HG02678 (cell line): Measurements from ENCODE around the gene RPS8.
"Not testable (repeated sequence)": the region's sequence is repeated elsewhere in the genome, so short reads cannot be mapped to it uniquely, and the experiment has no call there.

Experiments
- ATAC-seq: cut with Tn5 transposase; IDR thresholded peaks from one replicate; pipeline ENCODE4 v1.9.1; 2021; ENCODE audit warnings: mild to moderate bottlenecking, moderate library complexity; ENCODE audit not compliant: unreplicated experiment

RPS8 gene

DNA sequence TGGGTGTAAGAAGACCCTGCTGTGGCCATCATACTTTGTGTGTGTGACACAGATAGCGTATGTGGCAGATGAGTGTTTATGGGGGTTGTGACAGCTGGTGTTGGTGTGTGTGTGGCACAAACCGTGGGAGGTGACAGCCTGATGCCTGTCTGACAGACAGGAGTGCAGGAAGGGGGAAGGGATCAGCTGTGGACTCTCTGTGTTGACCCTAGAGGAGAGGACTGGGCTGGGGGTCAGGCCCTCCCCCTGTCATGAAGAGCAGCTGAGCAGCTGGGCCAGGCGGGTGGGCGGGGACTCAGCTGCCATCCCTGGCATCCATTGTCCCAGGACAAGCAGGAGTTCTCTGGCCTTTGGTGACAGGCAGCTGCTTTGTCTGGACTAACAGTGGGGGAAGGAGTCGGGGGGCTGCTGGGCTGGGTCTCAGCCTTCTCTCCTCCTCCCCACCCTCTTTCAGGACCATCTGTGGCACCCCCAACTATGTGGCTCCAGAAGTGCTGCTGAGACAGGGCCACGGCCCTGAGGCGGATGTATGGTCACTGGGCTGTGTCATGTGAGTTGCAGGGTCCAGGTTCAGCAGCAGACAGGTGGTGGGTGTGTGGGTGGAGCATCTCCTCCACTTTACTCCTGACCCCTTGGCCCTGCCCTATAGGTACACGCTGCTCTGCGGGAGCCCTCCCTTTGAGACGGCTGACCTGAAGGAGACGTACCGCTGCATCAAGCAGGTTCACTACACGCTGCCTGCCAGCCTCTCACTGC, 27.1 kb downstream of the RPS8 start:
- ATAC-seq = no peak

DNA sequence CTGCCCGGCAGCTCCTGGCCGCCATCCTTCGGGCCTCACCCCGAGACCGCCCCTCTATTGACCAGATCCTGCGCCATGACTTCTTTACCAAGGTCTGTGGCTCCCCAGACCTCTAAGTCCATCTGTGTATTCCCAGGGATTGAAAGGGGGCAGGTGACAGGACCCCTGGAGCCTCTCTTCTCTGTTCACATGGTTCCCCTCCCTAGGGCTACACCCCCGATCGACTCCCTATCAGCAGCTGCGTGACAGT, 27.6 kb downstream of the RPS8 start:
- ATAC-seq = no peak

DNA sequence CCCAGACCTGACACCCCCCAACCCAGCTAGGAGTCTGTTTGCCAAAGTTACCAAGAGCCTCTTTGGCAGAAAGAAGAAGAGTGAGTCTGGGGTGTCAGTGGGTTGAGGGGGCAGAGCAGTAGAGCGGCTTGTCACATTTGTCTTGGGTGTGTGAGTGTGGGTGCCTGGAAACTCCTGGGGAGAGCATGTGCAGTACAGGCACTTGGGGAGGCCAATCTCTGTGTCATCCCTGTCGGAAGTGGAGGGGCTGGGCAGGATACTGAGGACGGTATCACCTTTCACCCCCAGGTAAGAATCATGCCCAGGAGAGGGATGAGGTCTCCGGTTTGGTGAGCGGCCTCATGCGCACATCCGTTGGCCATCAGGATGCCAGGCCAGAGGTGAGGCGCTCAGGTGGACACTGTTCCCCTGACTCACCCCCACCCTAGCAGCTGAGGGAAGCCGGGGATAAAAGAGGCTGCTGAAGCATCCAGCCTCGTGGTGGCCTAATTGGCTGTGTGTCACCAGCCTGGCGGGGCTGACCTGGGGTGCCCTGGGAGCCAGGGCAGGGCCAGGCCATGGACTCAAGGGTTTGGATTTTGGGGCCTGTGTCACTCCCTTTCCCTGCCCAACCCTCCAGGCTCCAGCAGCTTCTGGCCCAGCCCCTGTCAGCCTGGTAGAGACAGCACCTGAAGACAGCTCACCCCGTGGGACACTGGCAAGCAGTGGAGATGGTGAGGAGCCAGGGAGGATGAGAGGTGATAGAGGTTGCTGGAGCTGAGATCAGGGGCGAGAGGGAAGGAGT, 28.2 kb downstream of the RPS8 start:
- no peak for ATAC-seq

DNA sequence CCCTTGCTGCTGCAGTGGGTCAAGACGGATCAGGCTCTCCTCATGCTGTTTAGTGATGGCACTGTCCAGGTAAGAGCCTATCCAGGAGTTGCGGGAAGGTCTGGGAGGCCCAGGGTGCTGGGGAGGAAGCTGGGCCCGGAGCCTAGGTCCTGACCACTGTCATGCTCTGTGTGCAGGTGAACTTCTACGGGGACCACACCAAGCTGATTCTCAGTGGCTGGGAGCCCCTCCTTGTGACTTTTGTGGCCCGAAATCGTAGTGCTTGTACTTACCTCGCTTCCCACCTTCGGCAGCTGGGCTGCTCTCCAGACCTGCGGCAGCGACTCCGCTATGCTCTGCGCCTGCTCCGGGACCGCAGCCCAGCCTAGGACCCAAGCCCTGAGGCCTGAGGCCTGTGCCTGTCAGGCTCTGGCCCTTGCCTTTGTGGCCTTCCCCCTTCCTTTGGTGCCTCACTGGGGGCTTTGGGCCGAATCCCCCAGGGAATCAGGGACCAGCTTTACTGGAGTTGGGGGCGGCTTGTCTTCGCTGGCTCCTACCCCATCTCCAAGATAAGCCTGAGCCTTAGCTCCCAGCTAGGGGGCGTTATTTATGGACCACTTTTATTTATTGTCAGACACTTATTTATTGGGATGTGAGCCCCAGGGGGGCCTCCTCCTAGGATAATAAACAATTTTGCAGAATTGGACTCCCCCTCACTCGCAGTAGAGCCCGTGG, 30.1 kb downstream of the RPS8 start:
- ATAC-seq = no peak

DNA sequence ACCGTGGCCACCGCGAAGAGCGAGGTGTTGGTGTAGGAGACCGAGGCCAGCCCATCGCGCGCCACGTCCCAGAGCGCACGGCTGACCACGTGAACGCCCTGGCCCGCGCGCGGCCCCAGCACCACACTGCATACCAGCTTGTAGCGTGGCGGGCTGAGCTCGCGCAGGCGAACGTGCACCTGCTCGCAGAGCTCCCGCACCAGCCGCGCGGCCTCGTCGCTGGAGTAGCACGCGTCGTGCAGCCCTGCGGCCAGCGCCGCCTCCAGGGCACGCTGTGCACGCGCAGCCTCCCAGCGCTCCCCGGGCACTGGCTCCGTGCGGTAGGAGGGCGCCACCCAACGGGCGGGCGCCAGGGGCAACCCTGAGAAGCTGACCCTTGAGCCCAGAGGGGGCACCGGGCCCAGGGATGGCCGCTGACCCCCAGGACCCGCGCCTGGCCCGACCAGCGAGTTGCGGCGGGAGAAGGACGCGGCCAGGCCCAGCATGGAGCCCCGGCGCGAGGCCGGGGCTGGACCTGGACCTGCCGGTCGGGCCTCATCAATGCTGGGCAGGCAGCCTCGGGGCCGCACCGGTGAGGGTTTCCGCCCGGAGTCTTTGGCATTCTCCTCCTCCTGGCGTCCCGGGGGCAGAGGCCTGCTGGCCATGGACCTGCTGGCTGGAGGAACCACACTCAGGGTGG, 30.8 kb downstream of the RPS8 start:
- no peak for ATAC-seq

DNA sequence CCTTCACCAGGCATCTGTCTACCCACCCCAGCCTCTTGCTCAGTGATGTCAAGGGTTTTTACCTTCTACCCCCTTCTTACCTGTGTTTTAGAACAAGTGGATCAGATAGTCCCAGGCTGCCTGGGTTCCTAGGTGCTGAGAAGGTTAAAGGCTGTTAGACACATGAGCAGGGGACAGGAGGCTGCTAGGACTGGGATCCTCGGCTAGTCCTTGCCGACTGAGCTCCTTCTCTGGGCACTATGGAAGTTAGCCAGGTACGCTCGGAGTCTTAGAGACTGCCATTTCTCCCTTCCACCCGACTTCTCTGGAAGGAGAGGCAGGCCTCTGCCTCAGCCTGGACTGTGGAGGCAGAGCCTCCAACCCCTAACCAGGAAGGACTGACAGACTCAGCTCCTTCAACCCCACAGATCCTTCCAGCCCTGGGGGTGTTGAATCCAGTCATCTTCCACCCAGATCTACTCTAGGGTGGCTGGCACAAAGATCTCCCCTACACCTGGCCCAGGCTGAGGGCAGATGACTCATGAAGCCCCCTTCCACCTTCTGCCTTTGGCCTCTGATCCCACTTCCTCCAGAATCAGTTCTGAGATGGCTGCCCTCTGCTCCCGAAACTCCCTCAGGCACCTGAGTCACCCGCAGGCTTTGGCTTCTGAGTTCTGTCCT, 31.5 kb downstream of the RPS8 start, which contains the start of gene DYNLT4:
DYNLT4 (minus strand) TSS at position 648 of the 660 bp plus-strand sequence. CDS start 683 bp downstream, outside the sequence.
- no peak for ATAC-seq

DNA sequence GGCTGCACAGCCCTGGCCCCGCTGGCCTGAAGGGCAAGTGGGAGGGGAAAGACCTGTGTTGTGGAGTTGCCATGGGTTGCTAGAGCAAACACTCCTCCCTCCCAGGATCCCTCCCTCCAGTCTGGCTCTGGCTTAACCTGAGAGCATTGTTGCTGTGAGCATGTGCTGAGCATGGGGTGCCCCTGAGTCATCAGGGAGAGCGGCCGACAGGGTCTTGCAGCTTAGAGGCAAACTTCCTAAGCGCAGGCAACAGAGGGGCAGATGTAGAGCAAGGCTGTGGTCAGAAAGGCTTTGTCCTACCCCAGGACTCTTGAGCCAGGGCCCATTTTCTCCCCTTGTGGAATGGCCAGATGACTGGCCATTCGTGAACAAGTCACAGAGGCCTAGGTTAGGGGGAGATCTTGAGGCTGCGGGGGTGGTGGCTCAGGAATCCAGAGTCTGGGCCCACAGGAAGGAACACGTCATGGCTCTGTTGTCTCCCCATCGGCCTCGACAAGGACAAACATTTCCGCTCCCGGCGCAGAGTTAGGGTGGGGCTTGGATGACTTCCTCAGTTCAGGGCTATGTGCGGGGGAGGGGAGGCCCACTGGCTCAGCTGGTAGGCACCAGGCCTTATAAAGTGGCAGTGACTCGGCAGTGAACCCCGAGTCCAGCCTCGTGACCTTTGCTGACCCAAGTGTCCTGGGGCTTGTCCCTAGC, 32.2 kb downstream of the RPS8 start:
- ATAC-seq = peak; percentile 32

DNA sequence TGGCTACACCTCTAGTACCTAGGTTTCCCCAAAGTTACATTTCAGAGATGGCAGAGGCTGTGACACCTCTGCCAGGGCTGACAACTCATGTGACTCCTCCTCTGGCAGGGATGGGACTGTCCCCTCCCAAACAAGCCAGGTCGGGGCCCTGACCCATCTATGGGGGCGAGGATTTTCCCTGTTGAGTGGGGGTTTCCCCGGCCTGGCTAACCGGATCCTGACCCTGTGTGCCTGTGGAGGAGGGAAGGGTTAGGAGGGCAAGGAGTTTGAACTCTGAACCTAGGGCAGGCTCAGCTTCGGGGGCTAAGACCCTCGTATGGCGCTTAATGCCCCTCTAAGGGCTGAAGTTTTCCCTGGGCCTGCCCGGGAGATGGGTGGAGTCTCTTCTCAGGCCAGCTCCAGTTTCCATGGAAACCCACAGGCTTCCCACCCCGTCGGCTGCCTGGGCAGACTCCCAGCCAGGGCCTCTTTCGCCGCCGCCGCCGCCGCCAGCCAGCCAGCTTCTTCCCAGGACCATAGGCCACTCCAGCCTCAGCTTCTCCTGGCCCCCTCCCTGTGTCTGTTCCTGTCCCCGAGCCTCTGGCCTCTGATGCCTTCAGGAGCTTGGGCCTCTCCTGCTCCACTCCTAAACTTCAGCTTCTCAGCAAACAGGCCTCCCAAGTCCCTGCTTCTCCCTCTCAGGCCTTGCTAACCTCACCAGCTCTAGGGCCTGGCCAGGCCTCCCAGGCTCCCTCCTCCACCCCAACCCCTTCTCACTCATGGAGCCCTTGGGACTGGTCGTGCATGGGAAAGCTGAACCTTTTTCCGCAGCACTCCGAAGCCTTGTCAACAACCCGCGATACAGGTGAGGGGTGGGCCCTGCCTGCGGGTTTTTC, 33.0 kb downstream of the RPS8 start, which contains the start of gene BTBD19:
BTBD19 (plus strand) TSS at position 461 of the 875 bp plus-strand sequence; CDS start at position 759, 298 bp downstream.
- peak; percentile 34 for ATAC-seq

DNA sequence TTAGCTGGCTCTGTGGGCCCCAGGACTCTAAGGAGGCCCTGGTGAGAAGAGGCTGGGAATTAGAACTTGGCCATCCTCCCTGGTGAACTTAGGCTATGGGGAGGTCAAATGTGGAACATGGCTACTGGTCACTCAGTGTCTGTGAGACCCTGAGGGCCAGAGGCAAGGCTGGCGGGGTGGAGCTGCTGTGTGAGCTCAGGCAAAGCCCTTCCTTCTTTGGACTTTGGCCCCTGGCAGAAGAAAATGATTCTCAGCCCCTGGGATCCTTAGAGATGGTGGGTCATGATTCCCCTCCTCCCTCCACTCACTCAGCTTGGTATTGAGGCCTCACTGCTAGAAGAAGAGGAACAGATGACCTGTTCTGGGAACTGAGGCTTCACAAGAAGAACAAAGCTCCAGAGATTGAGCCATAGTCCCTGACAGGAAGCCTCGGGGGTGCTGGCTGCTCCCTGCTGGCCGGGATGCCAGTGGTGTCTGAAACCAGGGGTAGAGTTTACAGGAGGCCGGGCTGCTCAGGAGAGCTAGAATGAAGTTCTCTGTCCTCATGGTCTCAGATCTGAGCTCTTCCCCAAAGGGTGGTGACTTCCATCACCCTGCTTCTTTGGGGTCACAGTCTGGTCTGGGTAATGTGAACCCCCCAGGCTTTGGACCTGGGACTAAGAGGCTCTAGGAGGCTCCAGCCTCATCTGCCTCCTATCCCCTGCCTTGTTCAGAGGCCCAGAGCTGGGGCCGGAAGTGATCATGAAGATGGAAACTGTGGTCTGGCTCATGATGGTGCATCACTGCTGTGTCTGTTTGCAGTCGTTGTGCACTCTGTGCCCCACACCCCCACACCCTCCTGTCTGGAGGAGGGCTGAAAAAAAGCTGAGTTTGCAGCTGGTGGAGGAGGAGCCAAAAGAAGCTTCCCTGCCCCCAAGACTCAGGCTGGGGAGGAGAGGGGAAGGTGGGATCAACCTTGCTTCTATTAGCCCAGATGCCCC, 33.9 kb downstream of the RPS8 start:
- ATAC-seq = peak; percentile 49

DNA sequence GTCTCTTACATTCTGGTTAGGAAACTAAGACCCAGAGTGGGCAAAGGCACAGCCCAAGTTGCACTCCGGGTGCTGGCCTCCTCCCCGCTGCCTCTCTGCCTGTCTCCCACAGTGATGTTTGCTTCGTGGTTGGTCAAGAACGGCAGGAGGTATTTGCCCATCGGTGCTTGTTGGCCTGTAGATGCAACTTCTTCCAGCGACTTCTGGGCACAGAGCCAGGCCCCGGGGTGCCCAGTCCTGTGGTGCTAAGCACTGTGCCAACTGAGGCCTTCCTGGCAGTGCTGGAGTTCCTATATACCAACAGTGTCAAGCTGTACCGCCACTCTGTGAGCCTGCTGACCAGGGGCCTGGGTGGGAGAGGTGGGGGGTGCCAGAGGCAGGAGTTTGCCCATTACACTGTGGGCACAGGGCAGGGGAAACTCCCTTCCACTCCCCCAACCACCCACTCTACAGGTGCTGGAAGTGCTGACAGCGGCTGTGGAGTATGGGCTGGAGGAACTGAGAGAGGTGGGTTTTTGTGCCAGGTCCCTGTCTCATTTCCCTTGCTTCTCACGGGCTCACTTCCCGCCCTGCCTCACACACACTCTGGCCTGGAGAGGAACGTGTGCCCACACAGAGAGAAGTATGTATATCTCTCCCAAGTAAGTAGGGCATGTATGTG, 34.9 kb downstream of the RPS8 start:
- no peak for ATAC-seq

DNA sequence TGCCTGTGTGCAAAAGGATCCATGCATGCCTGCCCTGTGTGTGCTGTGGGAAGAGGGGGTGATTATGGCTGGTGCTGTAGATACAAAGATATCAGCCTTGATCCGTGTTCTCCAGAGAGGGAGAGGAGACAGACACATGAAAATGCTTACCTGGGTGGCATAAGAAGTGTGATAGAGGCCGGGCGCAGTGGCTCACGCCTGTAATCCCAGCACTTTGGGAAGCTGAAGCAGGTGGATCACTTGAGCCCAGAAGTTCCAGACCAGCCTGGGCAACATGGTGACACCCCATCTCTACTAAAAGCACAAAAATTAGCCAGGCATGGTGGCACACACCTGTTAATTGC, 35.4 kb downstream of the RPS8 start:
- not testable (repeated sequence) for ATAC-seq

DNA sequence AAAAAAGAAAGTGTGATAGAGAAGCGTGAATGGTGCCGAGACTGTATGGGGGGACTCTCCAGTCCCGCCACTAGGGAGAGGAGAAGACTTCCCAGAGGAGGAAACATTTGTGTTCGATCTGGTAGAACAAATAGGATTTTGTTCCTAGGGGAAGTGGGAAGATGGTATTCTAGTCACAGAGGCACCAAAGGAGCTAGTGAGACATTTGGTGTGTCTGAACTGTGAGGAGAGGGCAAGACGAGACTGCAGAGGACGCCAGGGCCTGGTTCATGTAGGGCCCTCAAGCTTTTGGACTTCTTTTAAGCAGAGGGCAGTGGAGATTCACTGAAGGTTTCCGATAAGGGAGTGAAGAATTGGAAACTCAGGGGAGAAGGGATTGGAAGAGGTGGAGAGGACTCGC, 35.9 kb downstream of the RPS8 start:
- ATAC-seq = no peak

DNA sequence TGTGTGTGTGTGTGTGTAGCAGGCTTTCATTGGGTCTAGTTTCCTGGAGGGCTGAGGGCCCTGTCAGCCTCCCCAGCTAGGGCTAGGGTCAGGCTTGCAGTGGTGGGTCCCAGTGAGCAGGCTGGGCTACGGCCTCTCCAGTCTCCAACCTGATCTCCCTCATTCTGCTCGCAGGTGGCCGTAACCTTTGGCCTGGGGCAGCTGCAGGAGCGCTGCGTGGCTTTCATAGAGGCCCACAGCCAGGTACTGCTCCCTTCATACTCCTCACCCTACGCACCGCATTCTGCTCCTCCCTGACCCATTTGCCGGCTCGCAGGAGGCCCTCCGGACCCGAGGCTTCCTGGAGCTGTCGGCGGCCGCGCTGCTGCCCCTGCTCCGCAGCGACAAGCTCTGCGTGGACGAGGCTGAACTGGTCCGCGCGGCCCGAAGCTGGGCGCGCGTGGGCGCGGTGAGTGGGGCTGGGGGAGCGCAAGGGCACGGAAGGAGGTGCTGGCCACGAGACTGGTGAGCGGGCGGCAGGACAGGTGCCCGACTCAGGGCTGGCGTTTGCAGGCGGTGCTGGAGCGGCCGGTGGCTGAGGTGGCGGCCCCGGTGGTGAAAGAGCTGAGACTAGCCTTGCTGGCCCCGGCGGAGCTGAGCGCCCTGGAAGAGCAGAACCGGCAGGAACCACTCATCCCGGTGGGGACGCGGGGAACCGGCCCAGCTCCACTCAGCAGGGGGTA, 37.6 kb downstream of the RPS8 start:
- no peak for ATAC-seq

DNA sequence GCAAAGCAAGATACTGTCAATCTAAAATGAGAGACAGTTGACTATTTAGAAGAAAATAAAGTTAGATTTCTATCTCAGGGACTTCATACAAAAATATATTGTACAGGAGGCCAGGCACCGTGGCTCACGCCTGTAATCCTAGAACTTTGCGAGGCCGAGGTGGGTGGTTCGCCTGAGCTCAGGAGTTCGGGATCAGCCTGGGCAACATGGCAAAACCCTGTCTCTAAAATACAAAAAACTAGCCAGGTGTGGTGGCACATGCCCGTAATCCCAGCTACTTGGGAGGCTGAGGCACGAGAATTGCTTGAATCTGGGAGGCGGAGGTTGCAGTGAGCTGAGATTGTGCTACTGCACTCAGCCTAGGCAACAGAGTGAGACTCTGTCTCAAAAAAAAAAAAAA, 40.6 kb downstream of the RPS8 start:
- ATAC-seq = not testable (repeated sequence)

DNA sequence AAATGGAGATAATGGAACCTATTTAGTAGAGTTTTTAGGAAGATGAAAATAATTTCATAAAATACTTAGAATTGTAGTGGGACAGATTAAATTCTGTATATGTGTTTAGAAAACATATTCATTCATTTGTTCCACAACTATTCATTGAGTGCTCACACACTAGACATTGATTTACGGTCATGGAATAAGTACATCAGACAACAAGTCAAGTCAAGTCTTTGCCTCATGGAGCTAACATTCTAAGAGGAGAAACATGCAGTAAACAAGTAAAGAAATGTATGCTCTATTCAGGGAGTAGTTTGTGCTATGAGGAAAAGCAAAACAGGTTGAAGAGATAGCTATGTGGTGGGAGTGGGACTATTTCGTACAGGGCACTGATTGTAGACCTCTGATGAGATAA, 42.0 kb downstream of the RPS8 start:
- ATAC-seq = no peak

DNA sequence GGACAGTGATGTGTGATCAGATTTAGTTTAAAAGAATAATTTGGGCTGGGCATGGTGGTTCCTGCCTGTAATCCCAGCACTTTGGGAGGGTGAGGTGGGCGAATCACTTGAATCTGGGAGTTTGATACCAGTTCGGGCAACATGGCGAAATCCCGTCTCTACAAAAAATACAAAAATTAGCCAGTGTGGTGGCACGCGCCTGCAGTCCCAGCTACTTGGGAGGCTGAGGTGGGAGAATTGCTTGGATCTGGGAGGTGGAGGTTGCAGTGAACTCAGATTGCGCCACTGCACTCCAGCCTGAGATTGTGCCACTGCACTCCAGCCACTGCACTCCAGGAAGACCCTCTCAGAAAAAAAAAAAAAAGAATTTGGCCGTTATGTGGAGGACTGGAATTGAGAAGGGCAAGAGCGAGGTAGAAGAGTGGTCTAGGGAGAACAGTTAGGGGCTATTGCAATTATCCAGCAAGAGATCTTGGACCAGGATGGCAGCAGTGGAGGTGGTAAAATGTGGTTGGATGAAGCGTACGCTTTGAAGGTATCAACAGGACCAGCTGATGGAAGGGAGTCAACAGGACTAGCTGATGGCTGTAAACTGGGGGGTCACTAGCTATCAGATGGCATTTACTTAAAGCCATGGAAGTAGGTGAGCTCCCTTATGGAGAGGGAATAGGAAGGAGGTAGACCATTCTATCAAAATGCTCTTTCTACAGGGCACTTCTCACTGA, 42.6 kb downstream of the RPS8 start:
- ATAC-seq = no peak
